H9 (cell line): ENCODE results near the gene NDRG2. TPM values are rescaled to one million over a fixed set of nuclear protein-coding genes. Genes with fewer than 3 reads are reported as not detected.

Experiments
- DNase-seq: peaks from one replicate; pipeline ENCODE4 v3.0.0-alpha.2; 2017
- H2AFZ ChIP-seq: one replicate; pipeline ENCODE4 v1.6.1; 2013; ENCODE audit warnings: mild to moderate bottlenecking, low read length, control low read depth, moderate library complexity
- H2AK5ac ChIP-seq: 2 replicates; pipeline ENCODE4 v1.6.1; 2013; ENCODE audit warnings: low read length, control low read depth, mixed read lengths; ENCODE audit not compliant: insufficient read length
- H2BK120ac ChIP-seq: one replicate; pipeline ENCODE4 v1.6.1; 2013; ENCODE audit warnings: low read depth, mild to moderate bottlenecking, low read length, control low read depth, inconsistent platforms; ENCODE audit not compliant: poor library complexity, severe bottlenecking
- H2BK12ac ChIP-seq: 2 replicates; pipeline ENCODE4 v1.6.1; 2013; ENCODE audit warnings: low read length, control low read depth, mixed read lengths, low read depth; ENCODE audit not compliant: insufficient read length
- H2BK15ac ChIP-seq: 2 replicates; pipeline ENCODE4 v1.6.1; 2013; ENCODE audit warnings: low read depth, low read length, control low read depth
- H2BK20ac ChIP-seq: one replicate; pipeline ENCODE4 v1.6.1; 2013; ENCODE audit warnings: low read depth, mild to moderate bottlenecking, low read length, control low read depth, inconsistent platforms; ENCODE audit not compliant: poor library complexity, severe bottlenecking
- H2BK5ac ChIP-seq: 2 replicates; pipeline ENCODE4 v1.6.1; 2013; ENCODE audit warnings: low read length, control low read depth, mixed read lengths; ENCODE audit not compliant: insufficient read length
- H3K14ac ChIP-seq: 2 replicates; pipeline ENCODE4 v1.6.1; 2013; ENCODE audit warnings: low read length, control low read depth; ENCODE audit not compliant: insufficient read depth
- H3K18ac ChIP-seq: 2 replicates; pipeline ENCODE4 v1.6.1; 2013; ENCODE audit warnings: low read depth, mild to moderate bottlenecking, mixed read lengths, low read length, control low read depth; ENCODE audit not compliant: insufficient read length
- H3K23ac ChIP-seq: 2 replicates; pipeline ENCODE4 v1.6.1; 2013; ENCODE audit warnings: low read length, control low read depth, mixed read lengths, low read depth; ENCODE audit not compliant: insufficient read length
- H3K23me2 ChIP-seq: 2 replicates; pipeline ENCODE4 v1.6.1; 2013; ENCODE audit warnings: low read depth, mild to moderate bottlenecking, mixed read lengths, low read length, control low read depth; ENCODE audit not compliant: insufficient read length, poor library complexity, severe bottlenecking
- H3K27ac ChIP-seq: 2 replicates; pipeline ENCODE4 v1.5.1; 2013; ENCODE audit warnings: low read length, control low read depth, mixed read lengths, low read depth; ENCODE audit not compliant: insufficient read length
- H3K27me3 ChIP-seq: 2 replicates; pipeline ENCODE4 v1.6.1; 2013; ENCODE audit warnings: low read length, control low read depth, inconsistent platforms; ENCODE audit not compliant: insufficient read depth
- H3K4ac ChIP-seq: 2 replicates; pipeline ENCODE4 v1.6.1; 2013; ENCODE audit warnings: low read depth, mild to moderate bottlenecking, control low read depth, inconsistent platforms, low read length, moderate library complexity
- H3K4me1 ChIP-seq: 2 replicates; pipeline ENCODE4 v1.6.1; 2013; ENCODE audit warnings: low read length, control low read depth, inconsistent platforms; ENCODE audit not compliant: insufficient read depth
- H3K4me2 ChIP-seq: 2 replicates; pipeline ENCODE4 v1.6.1; 2013; ENCODE audit warnings: low read length, control low read depth, mixed read lengths; ENCODE audit not compliant: insufficient read length, insufficient read depth
- H3K56ac ChIP-seq: 2 replicates; pipeline ENCODE4 v1.6.1; 2013; ENCODE audit warnings: low read depth, mild to moderate bottlenecking, mixed read lengths, low read length, control low read depth; ENCODE audit not compliant: insufficient read length
- H3K79me1 ChIP-seq: 2 replicates; pipeline ENCODE4 v1.6.1; 2013; ENCODE audit warnings: low read depth, mild to moderate bottlenecking, moderate library complexity, low read length, control low read depth, inconsistent platforms; ENCODE audit not compliant: insufficient read depth, poor library complexity, severe bottlenecking
- H3K79me2 ChIP-seq: 2 replicates; pipeline ENCODE4 v1.6.1; 2013; ENCODE audit warnings: low read length, control low read depth, inconsistent platforms; ENCODE audit not compliant: insufficient read depth
- H3K9ac ChIP-seq: 2 replicates; pipeline ENCODE4 v1.6.1; 2013; ENCODE audit warnings: low read length, control low read depth, mixed read lengths; ENCODE audit not compliant: insufficient read length; ENCODE audit errors: extremely low read depth
- H3K9me3 ChIP-seq: one replicate; pipeline ENCODE4 v1.6.1; 2013; ENCODE audit warnings: low read depth, low read length, inconsistent platforms; ENCODE audit not compliant: control insufficient read depth
- H3T11ph ChIP-seq: one replicate; pipeline ENCODE4 v1.6.1; 2013; ENCODE audit warnings: mild to moderate bottlenecking, low read length, control low read depth, inconsistent platforms
- H4K20me1 ChIP-seq: one replicate; pipeline ENCODE4 v1.6.1; 2013; ENCODE audit not compliant: control insufficient read depth, insufficient read length, insufficient read depth
- H4K5ac ChIP-seq: 2 replicates; pipeline ENCODE4 v1.6.1; 2013; ENCODE audit warnings: low read depth, mild to moderate bottlenecking, mixed read lengths, low read length, control low read depth; ENCODE audit not compliant: insufficient read length
- H4K8ac ChIP-seq: replicated peaks from 2 replicates; pipeline ENCODE4 v1.6.1; 2013; ENCODE audit warnings: low read length, control low read depth, mixed read lengths, low read depth; ENCODE audit not compliant: insufficient read length
- H4K91ac ChIP-seq: 2 replicates; pipeline ENCODE4 v1.6.1; 2013; ENCODE audit warnings: low read depth, mild to moderate bottlenecking, moderate library complexity, mixed read lengths, low read length, control low read depth; ENCODE audit not compliant: insufficient read length
- H3K27ac Mint-ChIP-seq, 3 experiments: 2 replicates in 2 of 3; 3 replicates in 1 of 3; pipeline ENCODE4 v1.8.0; 2020 to 2021; ENCODE audit warnings: mixed read lengths in 3 of 3, mild to moderate bottlenecking in 1 of 3, moderate library complexity in 1 of 3
- H3K27me3 Mint-ChIP-seq: 2 replicates; pipeline ENCODE4 v1.8.0; 2021; ENCODE audit warnings: low read depth, mild to moderate bottlenecking, moderate library complexity, mixed read lengths
- H3K36me3 Mint-ChIP-seq, 3 experiments: 2 replicates in 2 of 3; 3 replicates in 1 of 3; pipeline ENCODE4 v1.8.0; 2020 to 2021; ENCODE audit warnings: low read depth in 3 of 3, mixed read lengths in 3 of 3; ENCODE audit not compliant: insufficient read depth in 1 of 3
- H3K4me1 Mint-ChIP-seq, 2 experiments: 2 replicates each; pipeline ENCODE4 v1.8.0; 2020; ENCODE audit warnings: mixed read lengths in 2 of 2
- H3K4me3 Mint-ChIP-seq, 2 experiments: 2 replicates in 1 of 2; 3 replicates in 1 of 2; pipeline ENCODE4 v1.8.0; 2020 to 2021; ENCODE audit warnings: mild to moderate bottlenecking in 2 of 2, mixed read lengths in 2 of 2, moderate library complexity in 1 of 2
- H3K9me3 Mint-ChIP-seq, 2 experiments: 2 replicates in 1 of 2; 3 replicates in 1 of 2; pipeline ENCODE4 v1.8.0; 2020; ENCODE audit warnings: mild to moderate bottlenecking in 2 of 2, mixed read lengths in 2 of 2, moderate library complexity in 1 of 2
- WGBS: extraction: QIAGEN DNeasy Blood & Tissue Kit; methylation state at CpG from one replicate; pipeline ENCODE4 v1.1.7; 2013; ENCODE audit warnings: missing lambda C conversion rate, low lambda C conversion rate, mixed read lengths; ENCODE audit not compliant: insufficient read length; ENCODE audit errors: extremely low coverage; 5-methylcytosine and 5-hydroxymethylcytosine counted together
- total RNA-seq: library from RNA; stranded (reverse); gene quantifications from 2 replicates; pipeline ENCODE4 v1.2.1, GENCODE V29; 2021
- TF ChIP-seq, protein P1 (sequence below): fragments of 200-600 bp; sonication (generic); conservative IDR thresholded peaks from 3 replicates; pipeline ENCODE4 v1.8.0; 2021; ENCODE audit warnings: antibody characterized with exemption, mild to moderate bottlenecking

The NDRG2 gene
- total RNA-seq, 1 experiment from 2014 or later, result 20.6 TPM

DNA sequence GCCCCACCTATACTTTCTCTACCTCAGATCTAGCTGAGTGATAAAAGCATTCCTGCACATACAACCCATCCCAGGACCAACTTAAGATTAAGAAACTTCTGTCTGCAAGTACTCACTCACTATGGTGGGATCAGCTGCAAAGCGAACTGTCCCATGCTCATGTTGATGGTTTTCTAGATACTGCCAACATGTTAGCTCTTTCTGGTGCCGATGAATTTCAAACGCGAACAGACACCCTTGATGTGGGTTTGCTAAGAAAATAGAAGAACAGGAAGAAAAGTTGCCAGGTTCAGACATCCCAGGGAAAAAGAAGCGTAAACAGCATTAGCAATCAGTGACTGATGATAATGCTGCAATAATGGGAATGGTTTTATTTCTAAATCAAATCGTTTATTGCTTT lies 27.3 kb downstream of the NDRG2 start:
- no peak overlapping the region for H2BK120ac ChIP-seq
- H3K27me3 ChIP-seq, result no peaks in the 10 kb centered on the region
- H2BK15ac ChIP-seq, result no peak overlapping the region
- H3K79me1 ChIP-seq, result no peaks in the 10 kb centered on the region
- no peak for DNase-seq
- H3K4me1 ChIP-seq, result no peaks in the 10 kb centered on the region
- H3K9me3 Mint-ChIP-seq, result no peaks in the 10 kb centered on the region
- no peak overlapping the region for H3K27ac ChIP-seq
- H2BK5ac ChIP-seq, result no peak overlapping the region
- H3K4ac ChIP-seq, result no peak overlapping the region
- H2BK20ac ChIP-seq, result no peak overlapping the region
- no peaks in the 10 kb centered on the region; the same call in 1 of the 2 replicates for H3K27me3 Mint-ChIP-seq
- no peak overlapping the region for H4K5ac ChIP-seq
- no peak overlapping the region for H3K4me2 ChIP-seq
- no peaks in the 10 kb centered on the region for H4K20me1 ChIP-seq
- peaks cover 25 to 45% (median 40%) of the 10 kb centered on the region in 3 experiments; a peak in 6 of 7 replicates for H3K36me3 Mint-ChIP-seq
- H2AK5ac ChIP-seq, result no peak overlapping the region
- TF ChIP-seq, protein P1, sequence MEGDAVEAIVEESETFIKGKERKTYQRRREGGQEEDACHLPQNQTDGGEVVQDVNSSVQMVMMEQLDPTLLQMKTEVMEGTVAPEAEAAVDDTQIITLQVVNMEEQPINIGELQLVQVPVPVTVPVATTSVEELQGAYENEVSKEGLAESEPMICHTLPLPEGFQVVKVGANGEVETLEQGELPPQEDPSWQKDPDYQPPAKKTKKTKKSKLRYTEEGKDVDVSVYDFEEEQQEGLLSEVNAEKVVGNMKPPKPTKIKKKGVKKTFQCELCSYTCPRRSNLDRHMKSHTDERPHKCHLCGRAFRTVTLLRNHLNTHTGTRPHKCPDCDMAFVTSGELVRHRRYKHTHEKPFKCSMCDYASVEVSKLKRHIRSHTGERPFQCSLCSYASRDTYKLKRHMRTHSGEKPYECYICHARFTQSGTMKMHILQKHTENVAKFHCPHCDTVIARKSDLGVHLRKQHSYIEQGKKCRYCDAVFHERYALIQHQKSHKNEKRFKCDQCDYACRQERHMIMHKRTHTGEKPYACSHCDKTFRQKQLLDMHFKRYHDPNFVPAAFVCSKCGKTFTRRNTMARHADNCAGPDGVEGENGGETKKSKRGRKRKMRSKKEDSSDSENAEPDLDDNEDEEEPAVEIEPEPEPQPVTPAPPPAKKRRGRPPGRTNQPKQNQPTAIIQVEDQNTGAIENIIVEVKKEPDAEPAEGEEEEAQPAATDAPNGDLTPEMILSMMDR, result no peak
- no peak overlapping the region for H3K18ac ChIP-seq
- no peak overlapping the region for H3K4me3 Mint-ChIP-seq
- peak overlapping the region in 1 of 3 experiments; percentile 26; a peak in 1 of 7 replicates for H3K27ac Mint-ChIP-seq
- no peak overlapping the region for H4K91ac ChIP-seq
- H3K23ac ChIP-seq, result no peak overlapping the region
- H3K79me2 ChIP-seq, result no peaks in the 10 kb centered on the region
- H3K9ac ChIP-seq, result no peak overlapping the region
- no peaks in the 10 kb centered on the region for H3K23me2 ChIP-seq
- H4K8ac ChIP-seq, result no peak overlapping the region
- H2BK12ac ChIP-seq, result no peak overlapping the region
- H3K56ac ChIP-seq, result no peak overlapping the region
- peaks cover 17 to 19% of the 10 kb centered on the region in 2 experiments for H3K4me1 Mint-ChIP-seq
- H3T11ph ChIP-seq, result no peak overlapping the region
- no CpG with 5 or more reads among the region's 6 CpGs for WGBS
- no peaks in the 10 kb centered on the region for H3K9me3 ChIP-seq
- no peak overlapping the region for H3K14ac ChIP-seq
- H2AFZ ChIP-seq, result no peak overlapping the region
